UCSD-AML1 (cell line): ENCODE data around the gene CA5A.

Experiments used
- DNase-seq: peaks from one replicate; lab custom pipeline; 2025; ENCODE audit not compliant: unreplicated experiment; lab: John Stamatoyannopoulos, UW

Gene CA5A

DNA sequence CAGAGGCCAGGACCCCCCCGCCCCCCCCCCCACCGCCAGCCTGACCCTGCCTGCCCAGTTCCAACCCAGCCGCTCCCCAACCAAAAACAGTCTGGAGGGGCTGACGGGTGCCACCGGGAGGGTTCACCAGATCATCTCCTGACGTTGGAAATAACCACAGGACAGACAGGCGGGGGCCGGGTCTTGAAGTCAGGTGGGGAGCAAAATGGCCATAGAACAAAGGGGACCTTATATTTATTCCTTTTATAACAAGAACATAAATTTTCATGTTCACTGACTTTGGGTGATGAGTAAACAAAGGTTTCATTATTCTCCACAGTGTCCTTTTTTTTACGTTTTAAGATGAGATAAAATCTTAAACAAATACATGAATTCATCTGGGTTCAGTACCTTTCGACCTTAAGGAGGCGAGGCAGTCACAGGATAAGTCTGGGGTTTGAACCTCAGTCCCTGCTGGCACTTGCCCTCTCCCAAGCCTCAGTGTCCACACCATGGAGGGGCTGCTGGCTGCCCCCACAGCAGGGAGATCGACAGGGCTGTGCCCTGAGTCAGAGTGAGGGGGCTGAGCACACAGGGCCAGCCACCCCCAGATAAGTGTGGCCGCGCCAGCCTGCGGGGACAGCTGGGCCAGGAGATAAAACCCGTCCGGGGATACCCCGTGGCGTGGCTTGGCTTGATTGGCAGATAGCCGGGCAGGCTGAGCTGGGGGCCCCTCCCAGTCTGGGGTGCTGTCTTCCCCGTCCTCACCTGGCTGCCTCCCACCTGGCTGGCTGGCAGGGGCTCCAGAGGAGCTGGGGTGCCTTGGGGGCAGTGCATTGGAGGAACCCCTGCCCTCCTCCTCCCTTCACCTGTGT is 82.0 kb downstream of the CA5A start:
- peak; percentile 74 for DNase-seq

DNA sequence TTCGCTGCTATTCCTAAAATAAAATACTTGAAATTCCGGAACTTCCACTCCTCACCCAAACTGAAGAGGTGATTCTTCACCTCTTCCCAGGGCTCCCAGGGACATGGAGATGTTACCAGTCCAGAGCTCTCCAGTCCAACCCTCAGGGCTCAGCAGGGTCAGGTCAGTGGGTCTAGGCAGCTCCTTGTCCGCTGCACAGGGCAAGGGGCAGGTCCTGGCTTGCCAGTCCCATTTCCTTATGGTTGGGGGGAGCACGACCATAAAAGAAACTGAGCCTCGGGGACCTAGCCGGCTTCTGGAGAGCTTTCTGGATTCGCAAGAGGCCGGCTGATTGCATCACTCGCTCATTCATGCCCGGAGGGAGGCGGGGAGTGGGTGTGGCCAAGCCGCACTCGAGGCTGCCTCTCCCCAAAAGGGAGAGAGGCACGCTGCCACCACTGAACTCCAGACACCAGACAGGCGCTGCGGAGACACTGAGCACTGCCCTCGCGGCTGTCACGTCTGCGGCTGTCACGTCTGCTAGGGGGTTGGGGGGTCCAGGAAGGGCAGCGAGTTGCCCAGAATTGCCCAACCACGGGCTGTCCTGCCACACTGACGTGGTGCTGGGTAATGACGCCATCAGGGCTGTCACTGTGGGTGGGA is 82.8 kb downstream of the CA5A start:
- peak; percentile 92 for DNase-seq

DNA sequence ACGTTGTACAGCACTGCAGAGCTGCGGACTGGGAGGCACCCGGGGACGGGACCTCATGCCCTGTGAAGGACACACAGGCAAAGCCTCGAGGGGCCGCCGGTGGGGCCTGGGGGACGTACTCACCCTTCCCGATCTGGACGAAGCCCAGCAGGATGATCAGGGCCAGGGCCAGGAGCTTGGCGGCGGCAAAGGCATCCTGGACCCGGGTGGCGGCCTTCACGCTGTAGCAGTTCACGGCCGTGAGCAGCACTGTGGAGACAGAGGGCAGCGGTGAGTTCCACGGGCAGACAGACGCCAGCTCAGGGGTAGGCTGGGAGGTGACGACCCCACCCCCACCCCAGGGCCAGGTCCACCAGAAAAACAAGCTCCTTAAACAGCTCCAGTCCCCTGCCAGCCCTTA is 84.7 kb downstream of the CA5A start:
- no peak for DNase-seq

DNA sequence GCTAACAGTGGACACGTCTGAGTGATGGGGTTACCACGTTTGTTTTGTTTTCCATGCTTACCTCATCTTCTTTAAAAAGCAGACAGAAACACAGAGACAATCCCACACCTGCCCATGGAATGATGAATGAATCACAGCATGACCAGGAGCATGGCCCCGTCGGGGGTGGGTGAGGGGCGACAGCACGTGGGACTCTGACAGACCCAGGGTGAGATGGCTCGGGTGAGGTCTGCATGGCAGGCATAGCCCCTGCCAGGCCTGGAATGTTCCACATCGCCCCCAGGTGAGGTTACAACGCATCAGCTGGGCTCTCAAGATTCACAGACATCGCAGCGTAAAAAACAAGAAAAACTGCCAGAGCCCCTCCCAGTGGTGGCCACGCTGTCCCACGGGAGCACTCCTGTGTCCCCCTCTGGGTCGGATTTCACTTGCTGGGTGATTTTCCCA is 85.2 kb downstream of the CA5A start:
- no peak for DNase-seq

DNA sequence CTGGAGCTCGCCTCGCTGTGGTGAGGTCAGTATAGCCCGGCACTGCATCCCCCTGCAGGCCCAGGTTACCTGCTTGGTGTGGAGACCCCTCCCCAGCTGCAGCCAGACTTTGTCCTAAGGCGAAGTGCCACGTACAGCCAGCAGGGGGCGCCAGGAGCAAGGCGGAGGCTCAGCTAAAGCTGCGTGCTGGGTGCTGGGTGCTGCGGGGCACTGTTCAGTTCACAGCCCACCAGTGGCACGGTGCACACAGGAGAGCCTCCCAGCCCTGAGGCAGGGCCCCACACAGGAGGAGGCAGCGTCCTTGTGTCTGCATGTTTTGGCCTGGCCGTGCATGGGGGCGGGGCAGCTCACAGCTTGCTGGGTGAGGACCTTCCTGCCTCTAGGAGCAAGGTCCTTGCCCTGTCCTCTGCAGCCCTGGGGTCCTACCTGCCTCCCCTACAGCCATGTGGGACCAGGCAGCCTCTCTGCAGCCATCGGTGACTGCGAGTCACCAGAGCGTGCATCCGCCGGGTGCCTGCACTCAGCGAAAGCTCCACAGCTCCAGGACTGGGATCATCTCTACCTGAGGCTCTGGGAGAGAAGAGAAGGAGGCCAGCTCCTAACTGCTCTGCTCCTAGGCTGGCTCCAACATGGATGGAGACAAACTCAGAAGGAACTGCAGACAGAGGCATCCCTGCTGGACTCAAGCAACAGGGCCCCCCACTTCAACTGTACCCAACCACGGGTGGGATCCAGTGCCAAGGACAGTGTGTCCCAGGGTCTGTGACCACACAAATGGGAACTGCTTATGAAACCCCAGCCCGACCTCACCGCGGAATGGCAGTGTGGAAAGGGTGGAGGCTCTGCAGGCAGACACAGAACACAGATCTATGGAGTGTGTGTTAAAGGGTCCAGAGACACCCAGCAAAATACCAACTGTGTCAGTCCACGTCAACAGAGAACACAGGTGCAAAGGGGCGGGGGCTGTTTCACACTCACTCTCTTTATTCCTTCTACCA is 86.0 kb downstream of the CA5A start:
- peak; percentile 67 for DNase-seq

DNA sequence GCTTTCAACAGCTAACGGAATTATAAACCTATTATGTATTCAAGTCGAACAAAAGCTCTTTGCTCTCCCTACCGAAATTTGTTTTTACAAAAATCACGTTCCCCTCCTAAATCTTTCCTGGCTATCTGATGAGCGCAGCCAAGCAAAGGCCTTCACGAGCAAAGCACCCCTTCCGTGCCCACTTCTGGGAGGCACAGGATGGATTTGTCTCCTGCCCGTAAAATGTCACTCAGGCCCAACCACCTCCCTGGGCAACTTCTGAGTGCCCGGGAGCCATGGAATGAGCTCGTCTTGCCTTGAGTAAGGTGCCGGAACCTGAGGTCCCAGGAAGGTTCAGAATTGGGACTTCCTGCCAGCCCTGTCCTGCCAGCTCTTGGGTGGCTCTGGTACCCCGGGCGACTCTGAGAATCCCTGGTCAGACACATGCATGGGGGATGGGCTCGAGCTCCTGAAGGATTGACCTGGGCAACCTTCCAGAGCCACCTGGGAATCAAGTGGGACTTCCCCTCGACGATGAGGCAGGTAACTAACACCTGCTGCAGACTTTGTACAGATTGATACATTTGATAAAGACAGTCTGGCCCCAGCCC is 86.8 kb downstream of the CA5A start:
- no peak for DNase-seq

DNA sequence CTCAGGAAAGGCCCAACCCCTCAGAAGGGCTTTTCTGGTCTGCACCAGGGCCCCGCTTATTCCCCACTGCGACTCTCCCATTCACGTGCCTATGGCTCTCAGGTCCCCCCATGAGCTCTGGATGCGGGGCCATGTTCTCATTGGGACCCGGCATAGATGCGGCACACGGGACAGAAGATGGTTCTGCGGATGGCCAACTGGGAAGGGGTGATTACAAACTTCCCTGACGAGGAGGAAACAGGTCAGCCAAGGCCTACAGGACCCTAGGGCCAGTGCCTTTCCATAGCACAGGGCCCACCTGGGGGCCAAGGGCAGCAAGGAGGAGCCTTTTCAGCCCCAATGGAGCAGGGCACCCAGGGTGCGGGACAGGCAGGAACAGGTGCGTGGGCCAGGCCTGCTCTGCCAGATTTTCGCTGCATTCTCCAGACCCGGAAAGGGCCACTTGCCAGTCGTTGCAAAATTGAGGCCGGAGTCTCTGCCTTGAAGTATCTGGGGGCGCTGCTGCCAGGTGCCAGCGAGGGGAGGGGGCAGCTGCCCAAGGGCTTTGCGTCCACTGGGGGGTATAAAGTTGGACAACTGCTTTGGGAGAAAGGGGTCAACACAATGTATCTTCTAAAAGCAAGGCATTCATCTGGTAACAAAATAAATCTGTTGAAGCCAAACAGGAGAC is 87.5 kb downstream of the CA5A start:
- DNase-seq, result no peak

DNA sequence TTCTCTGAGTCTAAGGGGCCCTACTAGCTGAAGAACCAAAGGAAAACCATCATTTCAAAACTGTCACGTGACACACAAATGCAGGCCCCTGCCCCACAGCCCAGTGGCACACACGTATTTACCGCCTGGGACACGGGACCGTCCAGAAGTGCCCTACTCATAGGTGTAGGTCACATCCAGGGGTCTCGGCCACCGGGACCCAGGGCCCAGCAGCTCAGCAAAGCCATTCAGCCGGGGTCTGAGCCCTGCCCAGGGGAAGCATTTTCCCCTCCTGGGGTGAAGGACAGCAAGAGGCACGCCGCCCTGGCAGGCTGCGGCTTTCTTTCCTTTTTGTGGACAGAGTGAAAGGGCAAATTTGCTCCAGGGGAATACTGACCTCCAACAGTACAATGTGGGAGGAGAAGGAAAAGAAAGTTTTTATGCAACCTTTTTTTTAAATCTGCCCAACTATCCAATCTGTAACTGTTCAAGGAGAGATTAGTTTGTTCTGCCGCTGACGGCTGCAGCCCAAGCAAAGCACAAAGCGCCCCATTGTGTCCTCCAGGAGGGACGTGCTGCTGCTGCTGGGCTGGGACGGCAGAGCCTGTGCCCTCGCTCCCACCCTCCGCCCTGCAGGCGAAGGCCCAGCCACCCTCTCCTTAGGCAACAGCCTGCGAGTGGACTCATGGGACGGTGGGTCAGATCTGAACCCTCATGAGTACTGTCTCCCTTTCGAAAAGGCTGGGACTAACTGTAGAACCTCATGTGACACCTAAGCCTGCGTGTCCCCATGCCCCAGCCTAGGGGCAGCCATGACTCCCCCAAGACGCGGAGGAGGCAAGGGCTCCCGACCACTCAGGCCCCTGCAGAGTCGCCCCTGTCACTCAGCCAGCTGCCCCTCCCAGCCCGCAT is 88.3 kb downstream of the CA5A start:
- no peak for DNase-seq

DNA sequence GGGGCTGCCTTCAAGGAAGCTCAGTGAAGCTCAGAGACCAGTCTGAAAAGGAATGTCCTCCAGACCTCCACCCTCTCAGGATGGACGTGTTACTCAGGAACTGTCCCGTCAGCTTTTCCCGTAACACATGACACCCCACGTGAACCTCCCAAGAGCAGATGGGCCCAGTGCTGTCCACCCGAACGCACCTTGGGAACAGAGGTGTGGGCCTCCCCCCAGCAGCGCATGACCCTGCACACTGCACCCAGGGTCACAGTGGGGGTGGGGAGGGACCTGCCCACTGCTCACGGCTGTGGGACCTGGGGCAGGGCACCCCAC is 88.9 kb downstream of the CA5A start:
- DNase-seq, result no peak

DNA sequence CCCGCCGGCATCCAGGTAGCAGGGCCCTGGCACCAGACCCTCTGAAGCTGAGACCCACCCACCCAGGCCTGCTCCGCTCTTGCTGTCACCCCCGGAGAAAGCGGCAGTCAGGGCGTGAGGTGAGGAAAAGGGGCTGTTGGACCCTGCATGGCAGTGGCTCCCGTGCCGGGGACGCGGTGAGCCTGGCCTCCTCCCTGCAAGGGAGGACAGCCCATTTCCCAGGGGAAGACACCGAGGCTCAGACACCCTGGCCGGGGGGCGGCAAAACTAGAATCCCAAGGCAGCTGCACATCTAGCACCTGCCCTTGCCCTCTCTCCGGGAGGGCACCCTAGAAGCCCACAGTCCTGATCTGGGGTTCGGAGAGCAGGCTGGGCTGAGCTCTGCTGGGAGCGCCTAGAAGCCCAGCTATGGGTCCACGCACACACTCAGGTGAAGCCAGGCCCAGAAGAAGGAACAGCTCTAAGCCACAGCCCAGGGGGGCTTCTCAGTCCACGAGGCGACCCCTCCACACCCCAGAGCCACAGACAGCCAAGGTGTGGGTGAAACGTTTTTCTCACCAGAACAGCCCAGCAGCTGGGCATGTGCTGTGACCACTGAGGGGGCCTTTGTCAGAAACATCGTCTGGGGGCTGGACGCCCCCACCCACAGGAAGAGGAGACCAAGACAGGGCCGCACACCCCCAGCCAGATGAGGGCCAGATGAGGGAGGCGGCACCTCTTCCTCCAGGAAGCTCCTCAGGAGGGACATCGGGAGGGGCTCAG is 89.4 kb downstream of the CA5A start:
- no peak for DNase-seq

DNA sequence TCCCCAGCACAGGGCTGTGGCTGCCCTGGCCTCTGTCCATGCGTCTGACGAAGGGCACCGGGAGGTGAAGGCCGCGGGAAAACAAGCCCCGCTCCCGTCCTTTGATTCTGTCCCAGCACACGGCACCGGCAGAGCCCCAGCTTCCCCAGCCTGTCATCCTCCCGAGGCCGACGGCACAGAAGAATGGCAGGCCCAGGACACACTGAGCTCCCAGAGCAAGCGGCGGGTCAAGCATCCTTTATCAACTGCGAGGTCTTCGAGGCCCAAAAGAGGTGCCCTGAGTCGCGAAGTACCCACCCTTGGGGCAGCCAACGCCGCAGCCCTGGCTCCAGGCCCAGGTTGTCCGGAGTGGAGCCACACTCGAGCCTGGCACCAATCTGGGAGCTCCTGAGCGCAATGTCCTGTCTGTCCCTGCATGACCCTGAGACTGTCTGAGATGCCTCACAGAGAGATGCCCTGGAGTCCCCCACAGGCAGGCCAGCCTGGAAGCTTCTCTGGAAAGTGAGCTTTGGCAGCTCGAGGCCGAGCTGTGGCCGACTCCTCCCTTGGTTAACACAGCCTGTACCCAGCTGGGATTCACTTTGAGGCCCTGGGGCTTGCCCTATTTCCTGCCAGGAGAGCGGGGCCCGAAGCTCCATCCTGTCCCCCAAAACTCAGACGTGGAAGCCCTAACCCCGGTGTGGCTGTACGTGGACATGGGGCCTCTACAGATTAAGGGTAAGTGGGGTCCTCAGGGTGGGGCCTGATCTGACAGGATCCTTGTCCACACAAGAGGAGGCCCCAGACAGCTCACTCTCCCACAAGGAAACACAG is 90.3 kb downstream of the CA5A start:
- DNase-seq, result no peak

DNA sequence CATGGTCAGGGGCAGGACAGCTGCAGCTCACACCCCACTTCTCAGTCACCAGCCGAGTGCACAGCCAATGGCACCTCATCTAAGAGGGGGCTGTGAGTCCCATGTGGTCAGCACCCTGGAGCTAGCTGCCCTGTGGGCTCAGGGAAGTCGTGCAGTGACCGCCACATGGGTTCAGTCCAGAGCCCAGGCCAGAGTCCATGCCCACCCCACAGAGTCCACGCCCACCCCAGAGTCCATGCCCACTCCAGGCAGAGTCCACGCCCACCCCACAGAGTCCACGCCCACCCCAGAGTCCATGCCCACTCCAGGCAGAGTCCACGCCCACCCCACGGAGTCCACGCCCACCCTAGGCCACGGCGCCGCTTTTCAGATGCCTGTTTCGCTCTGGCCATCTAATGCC is 91.1 kb downstream of the CA5A start:
- DNase-seq, result no peak

DNA sequence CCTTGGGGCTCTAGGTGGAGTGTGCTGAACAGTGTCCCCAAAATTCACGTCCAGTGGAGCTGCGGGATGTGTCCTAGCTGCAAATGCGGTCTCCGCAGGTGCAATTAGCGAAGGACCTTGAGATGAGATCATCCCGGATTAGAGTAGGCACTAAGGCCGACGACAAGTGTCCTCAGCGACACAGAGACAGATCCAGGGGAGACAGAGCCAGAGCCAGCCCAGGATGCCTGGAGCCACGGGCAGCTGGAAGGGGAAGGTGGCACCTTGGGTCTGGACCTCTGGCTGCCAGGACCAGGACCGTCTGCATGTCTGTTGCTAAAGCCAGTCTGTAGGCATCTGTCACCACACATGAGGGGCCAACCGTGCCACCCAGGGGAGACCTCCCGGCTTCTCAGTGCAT is 91.5 kb downstream of the CA5A start:
- DNase-seq, result no peak

DNA sequence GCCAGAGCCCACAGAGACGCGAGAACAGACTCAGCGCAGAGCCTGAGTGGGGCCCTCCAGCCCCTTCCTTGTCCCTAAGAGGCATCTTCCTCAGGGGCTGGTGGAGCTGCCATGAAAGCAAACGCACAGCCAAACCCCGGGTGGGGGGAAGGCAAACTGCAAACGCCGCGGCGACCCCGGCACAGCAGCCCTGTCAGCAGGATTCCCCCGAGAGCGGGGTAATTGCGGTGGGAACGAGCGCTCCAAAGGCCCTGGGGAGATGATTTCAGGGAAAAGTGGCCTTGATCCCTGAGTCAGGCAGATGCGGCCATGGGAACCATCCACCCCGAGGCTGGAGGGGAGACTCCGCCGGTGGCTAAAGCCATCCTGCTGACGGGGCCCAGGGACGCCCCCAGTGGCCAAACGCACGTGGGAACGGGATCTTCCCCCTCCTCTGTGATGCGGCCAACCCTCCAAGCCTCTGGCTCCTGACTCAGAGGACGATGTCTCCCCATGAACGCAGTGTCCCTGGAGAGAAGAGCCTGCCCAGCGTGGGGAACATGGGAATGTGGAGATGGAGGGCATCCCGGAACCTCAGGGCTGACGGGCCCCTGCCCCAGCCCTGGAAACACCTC is 92.1 kb downstream of the CA5A start:
- DNase-seq, result no peak

DNA sequence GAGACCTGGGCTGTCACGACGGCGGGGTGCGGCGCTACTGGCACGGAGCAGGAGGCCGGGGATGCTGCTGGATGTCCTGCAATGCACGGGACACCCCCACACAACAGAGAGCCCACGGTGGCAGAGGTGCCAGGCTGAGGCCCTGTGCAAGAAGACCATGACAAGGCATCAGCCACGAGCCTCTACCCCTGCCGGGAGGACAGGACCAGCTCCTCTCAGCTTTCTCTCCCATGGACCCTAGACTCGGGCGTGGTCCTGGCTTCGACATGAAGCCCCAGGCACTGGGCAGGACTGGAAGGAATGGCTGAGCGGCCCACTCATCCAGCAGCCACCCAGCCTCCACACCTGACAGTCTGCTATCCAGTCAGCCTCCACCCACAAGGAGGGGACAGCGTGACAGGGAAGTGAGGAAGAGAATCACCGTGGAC is 92.6 kb downstream of the CA5A start:
- DNase-seq, result no peak

DNA sequence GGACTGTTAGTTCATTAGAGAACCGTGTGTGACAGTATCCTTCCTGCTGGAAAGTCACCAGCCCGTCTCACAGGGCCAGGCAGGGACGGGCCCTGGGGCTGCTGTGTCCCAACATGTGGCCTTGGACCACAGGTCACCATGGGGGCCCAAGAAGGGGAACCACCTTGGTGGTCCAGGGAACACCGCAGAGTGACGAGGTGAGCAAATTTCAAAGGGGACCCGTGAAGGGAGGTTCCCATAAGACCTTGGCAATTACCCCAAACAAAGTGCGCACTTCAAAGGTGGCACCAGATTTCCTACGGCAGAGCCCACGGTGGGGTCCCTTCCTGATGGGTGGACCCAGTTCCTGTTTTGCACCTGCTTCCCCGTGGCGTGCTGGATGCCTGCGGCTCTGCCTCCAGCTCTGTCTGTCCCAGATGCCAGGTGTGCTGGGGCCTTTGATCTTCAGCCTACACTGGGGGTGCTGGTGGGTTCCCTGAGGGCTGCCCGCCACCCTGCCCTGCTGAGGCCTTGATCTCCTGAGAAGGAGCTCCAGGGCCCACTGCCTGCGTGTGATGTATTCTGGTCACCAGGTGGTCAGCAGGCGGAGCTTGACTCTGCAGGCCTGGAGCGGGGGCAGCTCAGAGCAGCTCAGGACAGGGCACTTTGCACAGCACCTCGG is 94.0 kb downstream of the CA5A start:
- DNase-seq, result no peak
